Loucy (cell line): ENCODE data around the gene PARP8.

ENCODE experiments used
- H2AFZ ChIP-seq: fragments of 200-600 bp; sonication (generic); 2 replicates; pipeline ENCODE4 v1.6.0; 2016; ENCODE audit warnings: antibody characterized with exemption, mild to moderate bottlenecking, low read length, moderate library complexity
- H3F3A ChIP-seq: fragments of 200-600 bp; 2 replicates; pipeline ENCODE4 v1.6.0; 2016; ENCODE audit warnings: antibody characterized with exemption, low read depth, mild to moderate bottlenecking
- H3K27me3 ChIP-seq: fragments of 200-600 bp; sonication (generic); 2 replicates; pipeline ENCODE4 v1.6.1; 2014; ENCODE audit warnings: low read length, mild to moderate bottlenecking; ENCODE audit not compliant: insufficient read depth, poor library complexity, severe bottlenecking
- H3K36me3 ChIP-seq: fragments of 200-600 bp; sonication (generic); 2 replicates; pipeline ENCODE4 v1.6.1; 2016; ENCODE audit warnings: low read length; ENCODE audit not compliant: insufficient read depth
- H3K4me1 ChIP-seq: fragments of 200-600 bp; sonication (generic); 2 replicates; pipeline ENCODE4 v1.5.1; 2014; ENCODE audit warnings: low read length, mild to moderate bottlenecking; ENCODE audit not compliant: insufficient read depth, poor library complexity, severe bottlenecking
- H3K4me2 ChIP-seq: fragments of 200-600 bp; sonication (generic); 2 replicates; pipeline ENCODE4 v1.6.0; 2014; ENCODE audit warnings: antibody characterized with exemption, low read length, low read depth, mild to moderate bottlenecking; ENCODE audit not compliant: poor library complexity, severe bottlenecking
- H3K4me3 ChIP-seq: fragments of 200-600 bp; sonication (generic); 2 replicates; pipeline ENCODE4 v1.5.1; 2014; ENCODE audit warnings: low read length, mild to moderate bottlenecking, mixed read lengths; ENCODE audit not compliant: poor library complexity, severe bottlenecking
- H3K79me2 ChIP-seq: fragments of 200-600 bp; sonication (generic); 2 replicates; pipeline ENCODE4 v1.6.1; 2014; ENCODE audit warnings: low read length; ENCODE audit not compliant: insufficient read depth
- H3K9ac ChIP-seq: fragments of 200-600 bp; sonication (generic); 2 replicates; pipeline ENCODE4 v1.6.0; 2014; ENCODE audit warnings: mild to moderate bottlenecking, low read depth, low read length, moderate library complexity; ENCODE audit not compliant: poor library complexity, severe bottlenecking
- H3K9me2 ChIP-seq: fragments of 200-600 bp; sonication (generic); replicated peaks from 2 replicates; pipeline ENCODE4 v1.6.1; 2016; ENCODE audit warnings: low read depth, low read length, mixed read lengths
- H3K9me3 ChIP-seq: fragments of 200-600 bp; sonication (generic); 2 replicates; pipeline ENCODE4 v1.6.1; 2014; ENCODE audit warnings: mild to moderate bottlenecking, antibody characterized with exemption, low read length, low read depth; ENCODE audit not compliant: insufficient read depth
- H4K20me1 ChIP-seq: fragments of 200-600 bp; sonication (generic); 2 replicates; pipeline ENCODE4 v1.6.0; 2014; ENCODE audit warnings: antibody characterized with exemption, low read length, mild to moderate bottlenecking; ENCODE audit not compliant: insufficient read depth, poor library complexity, severe bottlenecking
- CTCF ChIP-seq: fragments of 200-600 bp; sonication (generic); conservative IDR thresholded peaks from 2 replicates; pipeline ENCODE4 v1.5.1; 2014; ENCODE audit warnings: mild to moderate bottlenecking, antibody characterized with exemption, low read length
- EZH2phosphoT487 ChIP-seq: fragments of 200-600 bp; IDR thresholded peaks from 2 replicates; pipeline ENCODE4 v1.6.1; 2018; ENCODE audit warnings: antibody characterized with exemption, mild to moderate bottlenecking, moderate library complexity, borderline replicate concordance

PARP8 gene

GRCh38 chr5:50864466-50864865, 198.0 kb downstream of the PARP8 start:
- H3F3A ChIP-seq = no peaks in the 10 kb centered on the region
- H3K4me2 ChIP-seq = no peak overlapping the region
- no peak overlapping the region for H3K9ac ChIP-seq
- TF ChIP-seq EZH2phosphoT487 (no peak), CTCF (no peak)
- no peaks in the 10 kb centered on the region for H3K27me3 ChIP-seq
- no peaks in the 10 kb centered on the region for H3K79me2 ChIP-seq
- no peaks in the 10 kb centered on the region for H3K36me3 ChIP-seq
- no peaks in the 10 kb centered on the region for H4K20me1 ChIP-seq
- no peaks in the 10 kb centered on the region for H3K4me1 ChIP-seq
- no peak overlapping the region for H2AFZ ChIP-seq
- H3K9me3 ChIP-seq = no peaks in the 10 kb centered on the region
- no peak overlapping the region for H3K4me3 ChIP-seq
- H3K9me2 ChIP-seq = no peaks in the 10 kb centered on the region

DNA sequence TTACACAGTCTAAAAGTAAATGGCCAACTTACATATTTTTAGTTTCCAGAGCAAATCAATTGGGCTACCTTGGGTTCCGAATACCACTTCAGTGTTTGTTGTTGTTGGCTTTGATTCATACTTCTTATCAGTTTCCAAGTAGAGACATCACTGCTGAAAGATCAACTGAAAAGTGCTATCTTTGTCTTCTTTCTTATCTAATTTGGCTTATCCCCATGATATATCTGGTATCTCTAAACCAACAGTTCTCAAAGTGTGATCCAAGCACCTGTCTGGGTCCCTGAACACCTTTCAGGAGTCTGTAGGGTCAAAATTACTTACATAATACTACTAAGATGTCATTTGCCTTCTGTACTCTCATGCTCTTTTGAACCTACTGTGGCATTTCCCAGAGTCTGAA, 200.0 kb downstream of the PARP8 start:
- no peaks in the 10 kb centered on the region for H3K4me1 ChIP-seq
- H3K36me3 ChIP-seq = no peaks in the 10 kb centered on the region
- no peak overlapping the region for H3K4me2 ChIP-seq
- TF ChIP-seq EZH2phosphoT487 = no peak
- no peak for TF ChIP-seq CTCF
- H3F3A ChIP-seq = no peaks in the 10 kb centered on the region
- no peak overlapping the region for H3K4me3 ChIP-seq
- no peak overlapping the region for H2AFZ ChIP-seq
- H3K79me2 ChIP-seq = no peaks in the 10 kb centered on the region
- H4K20me1 ChIP-seq = no peaks in the 10 kb centered on the region
- H3K9me2 ChIP-seq = no peaks in the 10 kb centered on the region
- H3K9me3 ChIP-seq = no peaks in the 10 kb centered on the region
- no peak overlapping the region for H3K9ac ChIP-seq
- no peaks in the 10 kb centered on the region for H3K27me3 ChIP-seq

DNA sequence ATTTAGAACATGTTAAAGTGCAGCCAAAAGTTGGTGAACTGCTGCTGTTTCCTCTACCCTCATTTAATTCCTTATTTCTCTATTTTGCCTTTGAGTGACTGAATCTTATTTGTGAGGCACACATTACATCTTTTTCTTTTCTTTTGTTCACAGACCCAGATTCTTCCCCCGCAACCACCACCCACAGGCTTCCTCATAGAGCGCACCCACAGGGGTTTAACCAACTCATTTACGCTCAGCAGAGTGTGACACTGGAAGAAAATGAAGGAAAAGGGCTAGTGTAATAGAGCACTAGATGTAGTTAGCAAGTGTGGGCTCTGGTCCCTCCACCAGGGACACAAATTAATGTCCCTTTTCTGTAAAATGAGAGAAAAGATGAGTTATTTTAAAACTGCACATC, 200.7 kb downstream of the PARP8 start:
- no peak overlapping the region for H2AFZ ChIP-seq
- H3K9me2 ChIP-seq = no peaks in the 10 kb centered on the region
- no peaks in the 10 kb centered on the region for H3K27me3 ChIP-seq
- H3K36me3 ChIP-seq = no peaks in the 10 kb centered on the region
- no peaks in the 10 kb centered on the region for H3K9me3 ChIP-seq
- no peak overlapping the region for H3K9ac ChIP-seq
- no peaks in the 10 kb centered on the region for H3K4me1 ChIP-seq
- no peaks in the 10 kb centered on the region for H3F3A ChIP-seq
- no peaks in the 10 kb centered on the region for H4K20me1 ChIP-seq
- H3K4me3 ChIP-seq = no peak overlapping the region
- TF ChIP-seq EZH2phosphoT487 (no peak), CTCF (no peak)
- no peak overlapping the region for H3K4me2 ChIP-seq
- no peaks in the 10 kb centered on the region for H3K79me2 ChIP-seq
